Germinal center (tissue), 1 donor: ENCODE data around the gene SCN7A.
"Not testable (repeated sequence)": the region's sequence is repeated elsewhere in the genome, so short reads cannot be mapped to it uniquely, and the experiment has no call there.

Experiments used
- DNase-seq: peaks from one replicate; pipeline ENCODE4 v3.0.0; 2012; ENCODE audit warnings: mixed read lengths, low spot score

Gene SCN7A

DNA sequence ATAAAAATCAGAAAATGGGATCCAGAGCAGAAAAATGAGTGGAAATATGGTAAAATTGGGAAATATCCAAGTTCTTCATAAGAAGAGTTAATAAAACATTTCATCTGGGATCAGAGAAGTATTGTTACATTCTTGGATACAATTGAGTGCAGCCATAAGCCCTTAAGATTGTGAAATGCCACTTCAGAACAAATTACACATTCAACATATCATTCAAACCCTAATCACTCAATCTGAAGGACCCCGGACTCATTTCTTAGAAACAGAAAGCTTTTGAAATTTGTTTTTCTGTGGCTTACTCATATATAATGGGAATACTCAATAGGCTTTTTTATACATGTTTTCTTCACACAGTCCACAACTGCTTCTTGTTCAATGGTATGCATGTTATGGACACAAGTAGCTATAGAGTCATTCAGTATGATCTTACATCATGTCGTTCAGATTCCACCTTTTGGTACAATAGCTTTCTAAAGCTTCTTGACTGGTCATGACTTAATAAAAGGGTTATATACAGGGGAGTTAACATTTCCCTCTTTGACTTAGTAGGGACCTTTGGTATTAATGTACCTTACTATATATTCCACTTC lies 39.9 kb downstream of the SCN7A start:
- DNase-seq = no peak

DNA sequence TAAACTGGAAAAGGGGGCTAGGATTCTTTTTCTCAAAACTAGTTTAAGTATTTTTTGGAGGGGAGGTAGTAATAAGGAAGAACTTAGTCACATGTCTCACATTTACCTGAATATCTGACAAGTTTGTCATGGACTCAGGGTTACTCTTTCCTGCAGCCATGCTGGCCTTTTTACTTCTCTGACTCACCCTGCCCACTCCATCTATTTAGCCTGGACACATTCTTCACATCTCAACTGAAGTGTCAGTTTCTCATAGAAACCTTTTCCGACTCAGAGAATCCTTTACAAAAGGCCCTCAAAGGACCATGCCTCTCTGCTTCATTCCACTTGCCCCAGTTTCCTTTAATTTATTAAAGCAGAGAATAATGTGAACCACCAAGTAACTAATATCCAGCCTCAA lies 42.6 kb downstream of the SCN7A start:
- no peak for DNase-seq

DNA sequence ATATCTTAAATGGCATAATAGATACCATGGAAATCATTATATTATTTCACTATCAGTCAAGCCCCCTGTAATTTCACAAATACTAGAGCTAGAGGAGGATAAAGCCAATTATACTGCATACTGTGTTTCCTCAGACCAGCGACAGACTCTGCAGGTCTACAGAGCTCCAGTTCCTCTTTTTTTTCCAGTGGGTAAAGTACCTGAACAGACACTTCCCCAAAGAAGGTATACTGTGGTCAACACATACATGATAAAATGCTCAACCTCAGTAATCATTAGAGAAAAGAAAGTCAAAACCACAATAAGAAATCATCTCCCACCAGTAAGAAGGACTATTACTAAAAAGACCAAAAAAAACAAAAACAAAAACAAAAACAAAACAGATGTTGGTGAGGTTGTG lies 44.6 kb downstream of the SCN7A start:
- DNase-seq = no peak

DNA sequence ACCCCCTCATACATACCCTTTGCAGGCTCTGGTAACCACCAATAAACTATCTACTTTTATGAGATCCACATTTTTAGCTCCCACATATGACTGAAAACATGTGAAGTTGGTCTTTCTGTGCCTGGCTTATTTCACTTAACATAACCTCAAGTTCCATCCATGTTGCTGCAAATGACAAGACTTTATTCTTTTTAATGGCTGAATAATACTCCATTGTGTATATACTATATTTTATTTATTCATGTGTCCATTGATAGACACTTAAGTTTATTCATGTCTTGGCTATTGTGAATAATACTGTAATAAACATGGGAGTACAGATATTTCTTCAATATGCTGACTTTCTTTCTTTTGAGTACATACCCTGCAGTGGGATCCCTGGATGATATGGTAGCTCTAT lies 45.9 kb downstream of the SCN7A start:
- no peak for DNase-seq

DNA sequence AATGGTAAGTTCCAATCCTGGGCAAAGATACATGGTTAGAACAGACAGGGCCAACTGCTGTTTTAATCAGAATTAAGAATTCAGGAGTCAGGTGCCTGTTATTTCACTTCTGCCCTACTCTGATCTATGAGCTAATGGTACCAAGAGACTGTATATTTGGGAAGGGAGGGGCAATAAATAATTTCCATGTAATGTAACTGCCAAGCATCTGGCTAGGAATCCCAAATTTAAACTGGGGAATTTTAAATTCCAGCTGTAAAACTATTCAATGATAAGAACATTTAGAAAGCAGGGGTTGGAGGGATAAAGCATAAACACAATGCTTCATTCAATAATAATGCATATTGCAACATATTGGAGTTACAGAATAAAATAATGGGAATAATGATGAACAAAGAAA lies 49.7 kb downstream of the SCN7A start:
- DNase-seq = no peak

DNA sequence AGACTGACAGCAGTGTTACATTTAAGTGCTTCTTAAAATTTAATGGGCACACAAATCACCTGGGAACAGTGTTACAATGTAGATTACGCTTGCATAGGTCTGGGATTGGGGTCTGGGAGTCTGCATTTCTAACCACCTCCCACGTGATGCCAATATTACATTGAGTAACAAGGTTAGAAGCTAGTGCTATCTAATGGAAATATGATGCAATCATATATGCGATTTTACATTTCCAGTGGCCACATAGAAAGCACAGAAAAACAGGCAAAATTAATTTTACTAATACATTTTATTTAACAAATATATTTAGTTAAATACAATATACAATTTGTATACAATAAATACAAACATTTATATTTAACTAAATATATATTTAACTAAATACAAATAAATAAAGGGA lies 53.7 kb downstream of the SCN7A start:
- DNase-seq = no peak

DNA sequence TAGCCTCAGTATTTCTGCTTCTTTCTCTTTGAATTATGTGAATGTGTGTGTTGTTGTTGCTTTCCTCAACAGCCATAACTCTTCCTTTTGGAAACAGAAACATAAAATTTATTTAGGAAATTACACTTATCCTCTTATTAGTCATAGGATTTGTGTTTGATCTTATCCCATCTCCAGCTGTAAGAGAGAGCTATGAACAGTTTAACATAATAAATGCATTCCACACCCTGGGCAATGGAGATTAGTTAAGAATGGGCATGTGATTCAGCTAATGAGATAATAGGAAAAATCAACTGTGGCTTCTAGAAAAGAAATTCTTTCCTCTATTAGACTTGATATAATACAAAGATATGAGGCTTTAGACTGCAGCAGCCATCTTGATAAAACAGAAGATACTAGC lies 55.0 kb downstream of the SCN7A start:
- no peak for DNase-seq

DNA sequence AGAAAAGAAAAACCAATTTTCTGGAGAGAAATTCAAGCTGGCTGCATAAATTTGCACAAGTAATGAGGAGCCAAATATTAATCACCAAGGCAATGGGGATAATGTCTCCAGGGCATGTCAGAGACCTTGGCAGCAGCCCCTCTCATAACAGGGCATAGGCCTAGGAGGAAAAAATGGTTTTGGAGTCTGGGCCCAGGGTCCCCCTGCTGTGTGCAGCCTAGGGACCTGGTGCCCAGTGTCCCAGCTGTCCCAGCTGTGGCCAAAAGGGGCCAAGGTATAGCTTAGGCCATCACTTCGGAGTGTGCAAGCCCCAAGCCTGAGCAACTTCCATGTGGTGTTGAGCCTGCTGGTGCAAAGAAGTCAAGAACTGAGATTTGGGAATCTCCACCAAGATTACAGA lies 57.1 kb downstream of the SCN7A start:
- no peak for DNase-seq

DNA sequence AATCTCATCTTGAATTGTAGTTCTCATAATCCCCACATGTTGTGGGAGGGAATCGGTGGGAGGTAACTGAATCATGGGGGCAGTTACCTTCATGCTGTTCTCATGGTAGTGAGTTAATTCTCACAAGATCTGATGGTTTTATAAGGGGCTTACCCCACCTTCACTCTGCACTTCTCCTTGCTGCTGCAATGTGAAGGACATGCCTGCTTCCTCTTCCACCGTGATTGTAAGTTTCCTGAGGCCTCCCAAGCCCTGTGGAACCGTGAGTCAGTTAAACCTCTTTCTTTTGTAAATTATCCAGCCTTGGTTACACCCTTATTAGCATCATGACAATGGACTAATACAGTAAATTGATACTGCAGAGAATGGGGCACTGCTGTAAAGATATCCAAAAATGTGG lies 57.9 kb downstream of the SCN7A start:
- DNase-seq = no peak

DNA sequence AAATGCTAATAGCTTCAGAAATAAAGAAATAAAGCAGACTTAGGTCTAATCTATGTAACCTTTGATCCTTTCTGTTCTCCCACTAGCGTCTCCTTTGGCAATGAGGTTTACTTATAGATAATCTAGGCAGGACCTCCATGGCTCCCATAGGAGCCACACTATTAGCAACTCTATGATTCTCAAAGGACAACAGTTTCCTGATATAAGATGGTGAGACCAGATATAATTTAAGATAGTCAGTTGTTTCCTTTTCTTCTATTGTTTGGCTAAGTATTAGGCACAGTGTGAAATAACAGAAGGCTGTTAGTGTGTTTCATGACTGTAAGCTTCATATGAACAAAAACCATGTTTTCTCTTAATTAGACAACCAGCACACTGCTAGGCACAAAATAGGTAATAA lies 59.6 kb downstream of the SCN7A start:
- DNase-seq = no peak

DNA sequence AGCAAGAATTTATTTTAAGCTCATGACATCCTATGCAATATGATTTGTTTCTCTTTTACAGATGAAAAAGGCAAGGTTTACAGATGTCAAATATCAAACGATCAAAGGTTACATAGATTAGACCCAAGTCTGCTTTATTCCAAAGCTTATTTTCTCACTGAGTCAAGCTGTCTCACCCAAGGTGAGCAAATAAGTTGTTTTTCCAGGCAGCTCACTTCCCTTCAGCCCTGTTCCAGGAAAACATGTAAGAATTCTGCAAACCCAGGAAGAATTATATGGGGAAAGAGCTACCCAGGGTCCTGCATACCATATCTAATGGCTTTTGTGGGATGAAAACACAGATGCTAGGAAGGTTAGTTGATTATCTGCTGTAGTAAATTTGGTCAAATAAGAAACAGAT lies 60.6 kb downstream of the SCN7A start:
- no peak for DNase-seq

DNA sequence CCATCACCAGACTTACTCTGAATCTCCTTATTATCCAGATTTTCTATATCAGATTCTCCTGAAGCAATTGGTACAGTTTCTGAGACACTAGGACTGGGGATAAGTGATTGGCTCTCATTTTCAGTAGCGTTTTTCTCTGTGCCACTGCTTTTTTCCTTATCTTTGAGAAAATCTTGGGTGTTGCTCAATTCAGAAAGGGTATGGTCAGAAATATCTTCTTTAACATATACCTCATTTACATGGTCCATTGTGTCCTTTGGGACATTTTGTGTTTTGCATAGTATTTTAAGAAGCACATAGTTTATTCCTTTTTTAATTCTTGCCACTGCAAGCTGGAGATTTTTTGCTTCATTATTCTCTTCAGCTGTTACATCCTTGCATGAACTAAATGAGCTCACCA lies 61.7 kb downstream of the SCN7A start:
- no peak for DNase-seq

DNA sequence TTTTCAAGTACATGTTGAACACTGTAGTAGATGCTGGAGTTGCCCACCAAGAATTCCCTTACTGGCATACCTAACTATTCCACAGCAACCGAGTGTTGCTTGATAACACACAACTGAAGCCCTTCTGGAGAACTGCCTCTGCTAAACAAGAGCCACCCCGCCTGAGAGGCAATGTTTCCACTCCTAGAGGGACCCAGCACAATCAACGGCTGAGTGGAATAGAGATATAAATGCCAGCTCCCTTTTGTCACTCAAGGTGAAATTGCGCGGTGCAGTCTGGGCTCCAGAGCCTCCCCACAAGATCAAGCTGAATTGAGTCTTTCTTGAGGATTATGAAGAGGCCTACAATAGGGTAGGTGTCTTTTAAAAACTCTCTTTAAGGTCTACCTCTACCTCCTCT lies 69.2 kb downstream of the SCN7A start:
- no peak for DNase-seq

DNA sequence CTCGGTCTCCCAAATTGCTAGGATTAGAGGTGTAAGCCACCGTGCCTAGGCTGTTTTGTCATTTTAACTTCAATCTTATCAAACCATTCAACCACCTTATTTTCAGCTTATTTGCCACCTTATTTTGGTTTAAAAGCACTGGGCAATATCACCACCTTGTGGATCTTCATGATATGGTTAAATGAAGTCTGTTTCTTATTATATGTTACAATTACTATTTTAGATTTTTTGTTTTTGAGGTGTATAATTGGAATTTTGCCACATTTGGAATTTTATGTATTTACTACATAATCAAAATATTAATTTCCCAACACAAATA lies 74.5 kb downstream of the SCN7A start:
- DNase-seq = no peak

DNA sequence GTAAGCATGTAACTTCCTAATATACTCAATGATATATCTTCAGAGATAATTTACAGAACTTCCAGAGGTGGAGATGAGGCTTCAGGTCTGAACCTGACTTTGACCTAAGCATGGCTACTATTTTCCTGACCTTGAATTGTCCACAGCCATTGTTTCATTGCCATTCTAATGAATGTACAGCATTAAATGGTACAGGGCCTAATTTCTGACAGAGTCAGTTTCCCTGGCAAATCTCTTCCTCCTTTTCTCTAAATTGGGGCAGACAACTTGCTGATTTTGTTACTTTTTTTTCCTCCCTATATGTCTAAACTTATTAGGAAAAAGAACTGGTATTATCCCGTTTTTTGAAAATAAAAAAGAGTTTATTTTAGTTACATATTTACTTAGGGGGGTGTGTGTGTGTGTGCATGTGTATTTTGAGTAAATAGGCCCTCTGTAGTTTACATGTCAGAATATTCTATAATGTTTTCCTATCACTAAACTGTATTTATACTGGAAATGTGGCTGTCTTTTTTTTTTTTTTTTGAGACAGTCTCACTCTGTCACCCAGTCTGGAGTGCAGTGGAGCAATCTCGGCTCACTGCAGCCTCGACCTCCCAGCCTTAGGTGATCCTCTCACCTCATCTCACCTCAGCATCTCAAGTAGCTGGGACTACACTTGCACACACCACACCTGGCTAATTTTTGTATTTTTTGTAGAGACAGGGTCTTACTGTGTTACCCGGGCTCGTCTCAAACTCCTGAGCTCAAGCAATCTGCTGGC lies 75.0 kb downstream of the SCN7A start:
- DNase-seq = no peak

DNA sequence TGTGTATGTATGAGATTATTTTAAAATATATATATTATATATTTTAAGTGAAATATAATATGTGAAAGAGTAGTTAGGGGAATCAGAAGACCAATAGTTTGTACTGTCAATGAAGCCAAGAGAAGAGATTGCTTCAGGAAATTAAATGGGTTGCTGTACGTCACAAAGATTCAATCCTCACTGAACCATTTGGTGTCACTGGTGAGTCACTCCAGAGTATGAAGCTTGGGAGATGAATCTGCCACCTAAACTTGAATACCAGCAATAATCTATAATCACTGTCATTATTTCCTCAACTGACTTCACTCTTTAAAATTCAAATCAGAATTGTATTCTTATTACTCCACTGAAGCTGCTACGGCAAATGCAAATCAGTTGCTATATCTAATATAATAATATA lies 76.4 kb downstream of the SCN7A start:
- no peak for DNase-seq

DNA sequence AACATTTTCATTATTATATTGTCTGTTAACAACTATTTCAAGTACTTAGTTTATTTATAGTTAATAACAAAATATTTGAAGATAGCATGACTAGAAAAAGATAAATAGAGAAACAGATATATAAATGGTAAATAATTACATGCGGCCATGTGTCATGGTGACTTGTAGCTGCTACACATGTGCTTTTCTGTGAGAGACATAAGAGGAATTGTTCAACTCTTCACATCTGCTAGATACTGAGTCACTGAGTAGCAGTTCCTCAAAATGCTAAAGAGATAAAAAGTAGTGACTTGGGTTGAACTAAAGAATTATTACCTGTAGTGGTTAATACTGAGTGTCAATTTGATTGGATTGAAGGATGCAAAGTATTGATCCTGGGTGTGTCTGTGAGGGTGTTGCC lies 80.8 kb downstream of the SCN7A start:
- no peak for DNase-seq

DNA sequence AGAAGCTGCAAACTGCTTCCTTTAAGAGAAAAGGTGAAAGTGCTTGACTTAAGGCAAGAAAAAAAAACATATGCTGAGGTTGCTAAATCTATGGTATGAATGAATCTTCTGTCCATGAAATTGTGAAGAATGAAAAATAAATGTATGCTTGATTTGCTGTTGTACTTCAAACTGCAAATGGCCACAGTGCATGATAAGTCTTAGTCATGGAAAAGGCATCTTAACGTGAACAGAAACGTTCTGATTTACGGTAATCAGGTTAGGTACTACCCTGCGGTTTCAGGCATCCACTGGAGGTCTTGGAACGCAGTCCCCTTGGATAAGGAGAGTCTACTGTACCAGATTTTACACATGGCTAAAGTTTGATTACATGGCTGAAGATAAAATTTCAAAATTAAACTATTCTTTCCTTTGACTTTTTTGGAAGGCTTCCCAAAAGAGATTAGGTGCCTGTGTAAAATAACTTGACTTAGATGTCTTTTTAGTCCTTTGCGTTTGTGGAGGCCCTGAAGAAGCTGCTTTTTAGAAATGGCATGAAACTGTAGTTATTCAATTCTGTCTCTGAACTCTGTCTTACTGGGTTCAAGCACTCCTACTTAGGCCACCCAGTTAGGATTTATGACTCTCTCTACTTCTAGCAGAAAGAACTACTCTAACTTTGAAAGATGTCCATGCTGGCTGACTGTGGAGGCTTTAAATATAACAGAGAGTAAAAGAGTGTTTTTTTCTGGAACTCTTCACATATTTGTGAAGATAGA lies 82.4 kb downstream of the SCN7A start:
- DNase-seq = no peak

DNA sequence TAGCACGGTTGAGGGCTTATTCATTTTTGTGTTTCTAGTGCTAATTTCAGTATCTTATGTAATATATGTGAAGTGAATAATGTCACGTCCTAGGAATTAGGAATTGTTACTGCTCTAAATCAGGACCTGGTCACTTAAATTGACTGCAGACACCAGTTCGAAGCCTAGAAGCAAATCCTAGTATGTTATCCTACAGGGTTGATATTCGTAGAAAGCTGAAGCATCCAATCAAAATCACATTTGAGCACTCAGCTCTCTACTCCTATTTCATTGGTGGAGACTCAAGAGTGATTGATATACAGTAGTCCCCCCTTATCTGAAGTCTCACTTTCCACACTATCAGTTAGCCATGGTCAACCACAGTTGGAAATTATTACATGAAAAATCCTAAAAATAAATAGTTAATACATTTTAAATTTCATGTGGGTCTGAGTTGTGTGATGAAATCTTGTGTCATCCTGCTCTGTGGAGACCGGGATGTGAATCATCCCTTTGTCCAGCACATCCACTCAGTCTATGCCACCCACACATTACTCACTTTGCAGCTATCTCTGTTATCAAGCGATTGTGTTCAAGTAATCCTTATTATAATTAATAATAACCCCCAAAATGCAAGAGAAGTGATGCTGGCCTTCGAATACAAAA lies 83.1 kb downstream of the SCN7A start:
- DNase-seq = no peak

DNA sequence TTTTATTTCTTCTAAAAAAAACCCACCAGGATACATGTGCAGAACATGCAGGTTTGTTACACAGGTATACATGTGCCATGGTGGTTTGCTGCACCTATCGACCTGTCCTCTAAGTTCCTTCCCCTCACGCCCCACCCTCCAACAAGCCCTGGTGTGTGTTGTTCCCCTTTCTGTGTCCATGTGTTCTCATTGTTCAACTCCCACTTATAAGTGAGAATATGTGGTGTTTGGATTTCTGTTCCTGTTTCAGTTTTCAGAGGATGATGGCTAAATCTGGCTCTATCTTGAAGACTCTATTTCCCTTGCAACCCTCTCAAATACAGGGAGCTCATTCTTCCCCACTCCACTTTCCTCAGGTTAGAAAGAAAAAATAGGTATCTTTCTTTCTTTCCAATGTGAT lies 86.3 kb downstream of the SCN7A start:
- not testable (repeated sequence) for DNase-seq

DNA sequence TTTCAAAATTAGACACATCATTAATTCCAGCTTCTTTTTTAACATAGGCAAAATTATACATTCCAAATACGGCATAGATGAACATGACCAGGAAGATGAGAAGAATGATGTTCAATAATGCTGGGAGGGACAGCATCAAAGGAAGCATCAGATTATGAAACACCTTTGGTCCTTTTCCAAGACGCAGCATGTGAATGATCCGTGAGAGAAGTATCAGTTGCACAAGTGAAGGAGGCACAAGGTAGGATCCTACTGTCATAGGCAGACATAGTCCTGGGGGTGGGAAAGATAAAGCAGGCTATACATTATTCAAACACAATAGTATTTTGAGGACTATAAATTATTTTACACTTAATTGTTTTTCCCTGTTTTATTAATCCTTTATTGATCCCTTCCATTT lies 87.7 kb downstream of the SCN7A start:
- DNase-seq = no peak

DNA sequence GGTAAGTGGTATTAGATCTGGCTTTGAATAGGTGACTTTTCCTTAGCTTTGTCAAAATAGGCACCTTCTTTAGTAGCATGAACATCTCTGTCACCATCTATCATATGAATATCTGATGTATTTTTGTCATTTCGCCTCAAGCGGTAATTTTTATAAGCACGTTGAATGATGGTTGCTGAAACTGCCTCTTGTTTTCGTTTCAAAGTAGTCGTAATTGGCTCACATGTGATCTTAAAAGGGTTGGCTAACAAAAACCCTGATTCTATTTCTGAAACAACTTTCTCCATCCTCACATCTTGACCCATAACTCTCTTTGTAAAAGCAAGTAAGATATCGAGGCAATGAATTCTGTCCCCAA lies 88.5 kb downstream of the SCN7A start:
- DNase-seq = no peak

DNA sequence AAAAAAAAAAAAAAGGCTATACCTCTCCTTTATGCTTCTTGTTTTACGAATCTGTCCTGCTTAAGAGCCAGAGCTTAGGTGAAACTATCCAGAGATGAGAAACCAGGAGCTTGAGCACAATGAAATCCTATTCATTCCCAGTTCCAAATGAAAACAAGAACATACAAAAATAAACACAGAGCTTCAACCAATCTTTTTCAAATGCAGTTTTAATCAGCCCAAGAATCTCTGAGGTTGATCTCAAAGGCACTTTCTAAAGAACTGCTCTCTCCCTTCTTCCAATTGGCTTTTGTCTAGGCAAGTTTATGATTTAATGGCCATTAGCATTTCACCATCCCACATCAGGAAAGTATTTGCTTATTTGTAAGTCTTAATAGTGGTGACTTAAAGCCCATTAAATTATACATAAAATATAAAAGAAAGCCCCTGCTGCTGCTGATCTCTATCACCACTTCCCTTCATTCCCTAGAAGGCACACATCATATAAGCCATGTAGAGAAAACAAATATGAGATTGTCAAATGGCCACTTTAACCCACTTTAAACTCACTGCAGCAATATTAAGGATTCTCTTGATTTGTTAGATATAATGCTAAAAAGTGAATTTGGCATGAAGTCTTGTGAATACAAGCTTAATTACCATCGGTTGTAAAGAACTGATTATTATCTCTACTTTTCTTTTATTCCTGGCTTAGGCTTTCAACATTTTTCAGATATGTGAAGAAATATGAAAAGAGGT lies 89.0 kb downstream of the SCN7A start:
- no peak for DNase-seq
